Measurements from ENCODE around the gene TTK.

Gene TTK

DNA sequence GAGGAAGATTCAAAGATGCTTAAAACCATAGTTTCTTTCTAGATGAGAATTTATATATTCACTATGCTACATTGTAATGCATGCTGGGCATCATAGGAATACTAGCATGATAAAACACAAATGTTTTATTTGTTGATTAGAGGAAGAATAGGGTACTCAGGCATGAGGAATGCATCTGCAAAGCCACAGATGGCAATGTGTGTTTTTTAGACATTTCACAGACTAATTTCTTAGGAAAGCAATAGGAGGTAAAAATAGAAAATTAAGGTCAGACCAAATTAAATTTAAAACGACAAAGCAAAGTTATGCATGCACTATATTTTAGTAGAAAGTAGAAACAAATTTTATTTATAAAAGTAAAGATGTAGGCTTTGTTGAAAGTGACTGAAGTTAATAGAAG, 2.1 kb downstream of the TTK start:
- Histone ChIP-seq H3K9ac (ENCODE audit: low read length) (no peak overlapping the region), H3K4ac (ENCODE audit: low read depth in 1 of 2, low read length in 2 of 2) (no peak overlapping the region), H3K4me2 (ENCODE audit: low read length, poor library complexity, severe bottlenecking) (no peak overlapping the region), H2AK5ac (ENCODE audit: low read length, severe bottlenecking) (no peak overlapping the region), H2BK120ac (ENCODE audit: low read depth, low read length) (no peak overlapping the region), H4K8ac (ENCODE audit: low read length) (no peak overlapping the region), H3K27ac (ENCODE audit: low read length, poor library complexity, severe bottlenecking) (no peak overlapping the region), H3K4me3 (ENCODE audit: insufficient read depth in 1 of 2, low read depth in 1 of 2, low read length in 2 of 2) (no peak overlapping the region), H3K4me1 (ENCODE audit: control insufficient read depth, insufficient read depth, low read depth, low read length) (peaks cover 3% of the 10 kb centered on the region), H2BK15ac (ENCODE audit: low read depth, poor library complexity, severe bottlenecking) (no peak overlapping the region), H3K36me3 (ENCODE audit: control insufficient read depth in 1 of 2, insufficient read depth in 2 of 2, low read depth in 1 of 2, low read length in 2 of 2) (no peaks in the 10 kb centered on the region), H3K23ac (ENCODE audit: low read length in 2 of 2) (no peak overlapping the region), H4K91ac (ENCODE audit: low read length) (no peak overlapping the region), H3K27me3 (ENCODE audit: control insufficient read depth in 1 of 2, insufficient read depth in 1 of 2, low read length in 2 of 2) (no peaks in the 10 kb centered on the region), H2AFZ (ENCODE audit: low read depth, low read length) (no peak overlapping the region), H2BK12ac (ENCODE audit: low read length in 2 of 2) (no peak overlapping the region), H2BK5ac (ENCODE audit: low read depth, low read length, poor library complexity, severe bottlenecking) (no peak overlapping the region), H3K79me1 (replicated peaks; ENCODE audit: low read length, poor library complexity, severe bottlenecking) (peaks cover 7% of the 10 kb centered on the region), H3K9me3 (ENCODE audit: control insufficient read depth, low read length) (no peaks in the 10 kb centered on the region), H3K18ac (ENCODE audit: low read depth in 1 of 2, low read length in 2 of 2) (no peak overlapping the region), H3K14ac (ENCODE audit: low read length in 2 of 2) (no peak overlapping the region)
- DNase-seq: no peak
- WGBS: no CpG with 5 or more reads among the region's 1 CpG

DNA sequence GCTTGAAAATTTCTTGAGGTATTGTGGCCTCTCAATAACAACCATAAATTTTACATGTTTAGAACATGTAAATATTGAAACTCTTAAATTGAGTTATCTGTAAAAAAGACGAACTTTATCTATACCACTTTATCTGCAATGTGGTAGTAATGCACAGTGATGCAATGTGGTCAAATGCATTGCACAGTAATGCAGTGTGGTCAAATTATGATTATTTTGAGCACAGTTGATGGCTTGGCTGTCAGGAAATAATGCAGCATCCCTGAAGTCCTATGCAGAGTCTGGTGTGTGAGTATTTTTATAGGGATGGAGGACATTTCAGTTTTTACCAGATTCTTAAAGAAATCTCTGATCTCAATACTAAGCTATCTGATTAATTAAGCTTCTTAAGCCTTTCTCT, 5.1 kb downstream of the TTK start:
- Histone ChIP-seq H2AFZ (ENCODE audit: low read depth, low read length) (no peak overlapping the region), H3K4me1 (ENCODE audit: control insufficient read depth, insufficient read depth, low read depth, low read length) (no peaks in the 10 kb centered on the region), H3K18ac (ENCODE audit: low read depth in 1 of 2, low read length in 2 of 2) (no peak overlapping the region), H3K9ac (ENCODE audit: low read length) (no peak overlapping the region), H3K14ac (ENCODE audit: low read length in 2 of 2) (no peak overlapping the region), H3K4ac (ENCODE audit: low read depth in 1 of 2, low read length in 2 of 2) (no peak overlapping the region), H2BK15ac (ENCODE audit: low read depth, poor library complexity, severe bottlenecking) (no peak overlapping the region), H3K27me3 (ENCODE audit: control insufficient read depth in 1 of 2, insufficient read depth in 1 of 2, low read length in 2 of 2) (no peaks in the 10 kb centered on the region), H4K8ac (ENCODE audit: low read length) (no peak overlapping the region), H2BK120ac (ENCODE audit: low read depth, low read length) (no peak overlapping the region), H3K23ac (ENCODE audit: low read length in 2 of 2) (no peak overlapping the region), H2AK5ac (ENCODE audit: low read length, severe bottlenecking) (no peak overlapping the region), H2BK5ac (ENCODE audit: low read depth, low read length, poor library complexity, severe bottlenecking) (no peak overlapping the region), H3K4me2 (ENCODE audit: low read length, poor library complexity, severe bottlenecking) (no peak overlapping the region), H3K9me3 (ENCODE audit: control insufficient read depth, low read length) (no peaks in the 10 kb centered on the region), H3K36me3 (ENCODE audit: control insufficient read depth in 1 of 2, insufficient read depth in 2 of 2, low read depth in 1 of 2, low read length in 2 of 2) (no peaks in the 10 kb centered on the region), H3K4me3 (ENCODE audit: insufficient read depth in 1 of 2, low read depth in 1 of 2, low read length in 2 of 2) (no peak overlapping the region), H3K27ac (ENCODE audit: low read length, poor library complexity, severe bottlenecking) (no peak overlapping the region), H4K91ac (ENCODE audit: low read length) (no peak overlapping the region), H3K79me1 (replicated peaks; ENCODE audit: low read length, poor library complexity, severe bottlenecking) (peaks cover 9% of the 10 kb centered on the region), H2BK12ac (ENCODE audit: low read length in 2 of 2) (no peak overlapping the region)
- no CpG with 5 or more reads among the region's 1 CpG for WGBS
- no peak for DNase-seq

DNA sequence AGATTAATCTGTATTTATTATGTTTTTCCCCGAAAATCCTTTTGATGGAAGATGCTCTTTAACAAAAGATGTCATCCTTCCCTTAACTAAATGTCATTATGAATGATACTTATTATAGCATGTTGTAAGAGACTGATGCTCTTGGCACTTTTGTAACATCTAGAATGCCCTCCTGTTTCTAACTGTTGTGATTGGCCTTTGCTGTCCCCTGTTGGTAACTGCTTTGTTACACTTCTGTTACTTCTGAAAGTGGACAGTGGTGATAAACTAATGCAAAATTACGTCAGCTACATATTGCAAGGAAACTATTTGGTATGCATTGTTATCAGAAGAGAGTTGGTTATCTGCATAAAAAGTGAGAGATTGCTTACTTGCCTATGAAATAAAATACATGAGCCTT, 5.8 kb downstream of the TTK start:
- Histone ChIP-seq H3K4ac (ENCODE audit: low read depth in 1 of 2, low read length in 2 of 2) (no peak overlapping the region), H3K9me3 (ENCODE audit: control insufficient read depth, low read length) (no peaks in the 10 kb centered on the region), H3K79me1 (replicated peaks; ENCODE audit: low read length, poor library complexity, severe bottlenecking) (peaks cover 5% of the 10 kb centered on the region), H3K4me1 (ENCODE audit: control insufficient read depth, insufficient read depth, low read depth, low read length) (no peaks in the 10 kb centered on the region), H2BK5ac (ENCODE audit: low read depth, low read length, poor library complexity, severe bottlenecking) (no peak overlapping the region), H3K18ac (ENCODE audit: low read depth in 1 of 2, low read length in 2 of 2) (no peak overlapping the region), H2BK120ac (ENCODE audit: low read depth, low read length) (no peak overlapping the region), H3K23ac (ENCODE audit: low read length in 2 of 2) (no peak overlapping the region), H3K27ac (ENCODE audit: low read length, poor library complexity, severe bottlenecking) (no peak overlapping the region), H2BK12ac (ENCODE audit: low read length in 2 of 2) (no peak overlapping the region), H4K8ac (ENCODE audit: low read length) (no peak overlapping the region), H2BK15ac (ENCODE audit: low read depth, poor library complexity, severe bottlenecking) (no peak overlapping the region), H3K4me2 (ENCODE audit: low read length, poor library complexity, severe bottlenecking) (no peak overlapping the region), H3K9ac (ENCODE audit: low read length) (no peak overlapping the region), H3K36me3 (ENCODE audit: control insufficient read depth in 1 of 2, insufficient read depth in 2 of 2, low read depth in 1 of 2, low read length in 2 of 2) (no peaks in the 10 kb centered on the region), H4K91ac (ENCODE audit: low read length) (no peak overlapping the region), H3K4me3 (ENCODE audit: insufficient read depth in 1 of 2, low read depth in 1 of 2, low read length in 2 of 2) (no peak overlapping the region), H3K14ac (ENCODE audit: low read length in 2 of 2) (no peak overlapping the region), H2AK5ac (ENCODE audit: low read length, severe bottlenecking) (no peak overlapping the region), H2AFZ (ENCODE audit: low read depth, low read length) (no peak overlapping the region), H3K27me3 (ENCODE audit: control insufficient read depth in 1 of 2, insufficient read depth in 1 of 2, low read length in 2 of 2) (no peaks in the 10 kb centered on the region)
- 41% methylated on average over 1 of the region's 2 CpGs for WGBS
- no peak for DNase-seq

DNA sequence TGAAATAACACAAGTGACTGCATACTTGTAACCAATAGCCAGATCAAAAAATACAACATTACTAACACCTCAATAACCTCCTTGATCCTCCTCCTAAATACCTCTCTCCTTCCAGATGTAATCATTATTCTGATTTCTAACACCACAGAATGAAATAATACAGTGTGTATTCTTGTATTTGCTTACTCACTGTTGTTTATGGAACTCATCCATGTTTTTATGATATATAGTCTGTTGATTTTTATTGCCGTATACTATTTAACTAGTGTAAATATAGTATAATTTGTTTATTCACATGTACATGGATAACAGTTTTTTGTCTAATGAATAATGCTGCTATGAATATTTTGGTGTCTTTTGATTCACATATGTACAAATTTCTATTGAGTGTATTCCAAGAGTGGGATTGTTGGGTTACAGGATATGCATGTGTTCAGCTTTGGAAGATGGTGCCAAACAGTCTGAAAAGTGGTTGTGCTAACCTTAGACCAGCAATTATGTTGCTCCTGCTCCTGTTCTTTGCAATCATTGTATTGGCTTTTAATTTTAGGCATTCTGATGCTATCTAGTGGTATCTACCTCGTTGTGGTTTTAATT, 11.5 kb downstream of the TTK start:
- Histone ChIP-seq H2BK12ac (ENCODE audit: low read length in 2 of 2) (no peak overlapping the region), H2AFZ (ENCODE audit: low read depth, low read length) (no peak overlapping the region), H2BK5ac (ENCODE audit: low read depth, low read length, poor library complexity, severe bottlenecking) (no peak overlapping the region)

More for the DNA sequence above, 11.5 kb downstream of the TTK start:
- H2BK120ac ChIP-seq (ENCODE audit: low read depth, low read length): no peak overlapping the region
- no peak overlapping the region for H3K4me2 ChIP-seq (ENCODE audit: low read length, poor library complexity, severe bottlenecking)
- H3K9me3 ChIP-seq (ENCODE audit: control insufficient read depth, low read length): no peaks in the 10 kb centered on the region
- no peak overlapping the region for H4K8ac ChIP-seq (ENCODE audit: low read length)
- H3K23ac ChIP-seq (ENCODE audit: low read length in 2 of 2): no peak overlapping the region
- H3K4me3 ChIP-seq (ENCODE audit: insufficient read depth in 1 of 2, low read depth in 1 of 2, low read length in 2 of 2): no peak overlapping the region
- H3K27me3 ChIP-seq (ENCODE audit: control insufficient read depth in 1 of 2, insufficient read depth in 1 of 2, low read length in 2 of 2): no peaks in the 10 kb centered on the region
- no peak overlapping the region for H3K9ac ChIP-seq (ENCODE audit: low read length)
- peaks cover 11% of the 10 kb centered on the region for H3K79me1 ChIP-seq (replicated peaks; ENCODE audit: low read length, poor library complexity, severe bottlenecking)
- no peak overlapping the region for H3K27ac ChIP-seq (ENCODE audit: low read length, poor library complexity, severe bottlenecking)
- no peak for DNase-seq
- H2BK15ac ChIP-seq (ENCODE audit: low read depth, poor library complexity, severe bottlenecking): no peak overlapping the region
- no peak overlapping the region for H2AK5ac ChIP-seq (ENCODE audit: low read length, severe bottlenecking)
- H4K91ac ChIP-seq (ENCODE audit: low read length): no peak overlapping the region
- H3K4me1 ChIP-seq (ENCODE audit: control insufficient read depth, insufficient read depth, low read depth, low read length): peaks cover 3% of the 10 kb centered on the region
- H3K36me3 ChIP-seq (ENCODE audit: control insufficient read depth in 1 of 2, insufficient read depth in 2 of 2, low read depth in 1 of 2, low read length in 2 of 2): no peaks in the 10 kb centered on the region
- no CpG with 5 or more reads among the region's 2 CpGs for WGBS
- no peak overlapping the region for H3K4ac ChIP-seq (ENCODE audit: low read depth in 1 of 2, low read length in 2 of 2)
- no peak overlapping the region for H3K18ac ChIP-seq (ENCODE audit: low read depth in 1 of 2, low read length in 2 of 2)
- no peak overlapping the region for H3K14ac ChIP-seq (ENCODE audit: low read length in 2 of 2)

Measured in mesenchymal stem cell (in vitro differentiated cells and primary cell).